Superior temporal gyrus (tissue), 1 donor: Measurements from ENCODE around the gene TCERG1L.
"Not testable (repeated sequence)": the region's sequence is repeated elsewhere in the genome, so short reads cannot be mapped to it uniquely, and the experiment has no call there.

ENCODE experiments used
- DNase-seq: peaks from one replicate; pipeline ENCODE4 v3.0.0-alpha.2; 2016; ENCODE audit errors: extremely low spot score

Gene TCERG1L

DNA sequence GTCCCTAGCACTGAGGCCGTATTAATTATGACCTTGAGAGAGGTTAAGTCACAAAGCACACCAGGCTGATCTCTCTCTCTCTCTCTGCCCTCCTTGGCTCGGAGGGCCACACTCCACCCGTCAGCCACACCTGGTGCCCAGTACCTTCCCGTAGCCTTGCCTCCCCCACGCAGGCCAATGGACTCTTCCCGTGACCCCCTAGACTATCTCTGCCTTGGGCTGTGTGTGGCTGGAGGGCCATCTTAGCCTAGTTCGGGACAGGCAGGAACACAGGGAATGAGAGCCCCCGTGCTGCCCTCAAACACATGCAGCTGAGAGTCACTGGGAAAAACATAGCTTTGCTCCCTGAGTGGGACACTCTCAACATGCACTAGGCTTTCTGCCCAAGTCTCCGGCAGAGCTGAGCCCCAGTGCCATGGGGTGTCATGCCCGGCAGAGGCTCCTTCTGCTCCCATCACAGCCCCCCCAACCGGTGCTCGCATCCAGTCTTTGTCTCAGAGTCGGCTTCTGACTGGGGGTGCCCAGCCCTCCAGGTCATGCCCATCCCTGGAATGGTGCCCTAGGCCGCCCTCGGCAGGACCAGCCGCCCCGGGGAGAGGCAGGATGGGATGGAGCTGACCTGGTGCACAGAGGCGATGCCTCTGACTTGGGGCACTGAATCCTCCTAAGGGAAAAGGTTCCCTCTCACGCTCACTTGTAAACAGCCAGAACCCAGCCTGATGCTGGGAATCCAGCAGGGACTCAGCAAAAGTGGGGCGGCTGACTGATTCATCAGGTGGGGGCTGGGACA, 63.0 kb downstream of the TCERG1L start:
- DNase-seq: no peak

DNA sequence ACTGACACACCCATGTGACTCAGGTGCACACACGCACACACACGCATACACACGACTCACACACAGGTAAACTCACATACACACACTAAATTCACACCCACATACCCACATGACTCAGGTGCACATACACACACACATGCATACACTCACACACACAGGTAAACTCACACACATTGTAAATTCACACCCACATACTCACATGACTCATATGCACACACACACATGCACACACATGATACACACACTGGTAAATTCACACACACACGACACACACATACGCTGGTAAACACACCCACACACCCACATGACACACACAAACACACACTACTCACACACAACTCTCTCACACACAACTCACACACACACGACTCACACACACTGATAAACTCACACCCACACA, 63.6 kb downstream of the TCERG1L start:
- no peak for DNase-seq

DNA sequence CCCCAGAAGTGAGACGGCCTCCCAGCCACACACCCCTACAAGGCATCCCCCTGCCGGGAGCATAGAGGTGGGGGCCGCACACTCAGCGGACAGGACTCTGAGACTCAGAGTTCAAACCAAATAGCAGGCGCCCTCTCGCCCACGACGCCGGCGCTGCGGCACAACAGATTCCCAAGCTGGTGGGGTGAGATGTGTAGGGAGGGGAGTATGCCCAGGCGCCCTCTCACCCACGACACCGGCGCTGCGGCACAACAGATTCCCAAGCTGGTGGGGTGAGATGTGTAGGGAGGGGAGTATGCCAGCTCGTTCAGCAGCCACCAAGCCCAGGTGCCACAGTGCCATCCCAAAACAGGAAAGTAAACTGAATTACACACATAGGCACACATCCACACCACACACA, 64.7 kb downstream of the TCERG1L start:
- no peak for DNase-seq

DNA sequence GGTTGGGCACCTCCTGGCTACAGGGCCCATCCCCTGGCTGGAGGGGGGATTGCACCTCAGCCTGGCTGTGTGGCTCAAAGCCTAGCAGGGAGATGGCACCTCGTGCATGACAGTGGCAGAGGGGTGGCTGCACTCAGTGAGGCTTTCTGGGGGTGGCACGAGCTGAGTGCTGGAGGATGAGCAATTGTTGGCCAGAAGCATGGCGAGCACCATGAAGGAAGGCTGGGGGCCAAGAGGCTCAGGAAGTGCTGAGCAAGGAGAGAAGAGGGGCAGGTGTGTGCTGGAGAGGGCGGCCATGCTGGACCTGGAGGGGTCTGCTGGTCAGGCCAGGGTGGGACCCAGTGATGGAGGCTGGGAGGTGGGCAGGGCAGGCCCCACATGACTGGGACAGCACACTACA, 65.4 kb downstream of the TCERG1L start:
- DNase-seq: no peak

DNA sequence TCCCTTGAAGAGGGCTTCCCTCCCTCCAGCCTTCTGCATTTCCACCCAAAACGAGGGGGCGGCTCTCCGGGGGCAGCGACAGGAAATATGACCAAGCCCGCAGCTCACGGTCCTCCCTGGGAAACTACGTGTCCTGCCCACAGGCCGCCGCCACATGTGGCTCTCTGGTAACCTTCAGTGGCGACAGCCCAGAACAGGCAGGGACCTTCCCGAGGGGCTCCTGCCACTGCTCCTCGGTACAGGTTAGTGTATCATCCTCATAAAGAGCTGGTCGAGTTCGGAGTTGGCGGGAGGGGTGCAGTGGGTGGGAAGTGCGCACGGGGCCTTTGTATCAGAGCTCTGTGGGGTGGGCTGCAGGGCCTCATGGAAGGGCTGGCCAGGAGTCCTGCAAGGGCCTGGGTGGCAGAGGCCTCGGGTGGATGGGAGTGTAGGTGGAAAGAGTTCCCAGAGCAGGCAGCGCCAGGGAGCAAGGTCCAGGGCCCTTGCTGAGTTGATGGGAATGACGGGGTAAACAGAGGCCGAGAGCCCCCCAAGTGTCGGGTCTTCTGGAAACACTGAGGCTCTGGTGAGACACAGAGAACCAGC, 66.0 kb downstream of the TCERG1L start:
- no peak for DNase-seq

DNA sequence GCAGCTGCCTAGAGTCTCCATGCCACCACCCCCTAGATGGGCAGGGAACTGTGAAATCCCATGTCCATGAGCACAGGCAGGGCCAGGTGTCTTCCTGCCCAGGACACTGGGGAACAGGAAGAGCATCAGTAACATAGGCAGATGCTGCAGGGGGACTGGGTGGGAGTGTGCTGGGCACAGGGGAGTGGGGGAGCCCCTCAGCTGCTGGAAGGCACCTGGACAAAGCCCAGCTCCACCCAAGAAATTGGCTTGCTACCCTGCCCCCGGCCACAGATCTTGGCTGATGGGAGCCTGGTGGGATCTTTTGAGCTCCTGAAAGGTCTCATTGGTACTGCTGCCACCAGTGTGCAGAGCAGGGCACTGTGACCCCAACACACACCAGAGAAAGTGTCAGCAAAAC, 66.7 kb downstream of the TCERG1L start:
- DNase-seq: no peak

DNA sequence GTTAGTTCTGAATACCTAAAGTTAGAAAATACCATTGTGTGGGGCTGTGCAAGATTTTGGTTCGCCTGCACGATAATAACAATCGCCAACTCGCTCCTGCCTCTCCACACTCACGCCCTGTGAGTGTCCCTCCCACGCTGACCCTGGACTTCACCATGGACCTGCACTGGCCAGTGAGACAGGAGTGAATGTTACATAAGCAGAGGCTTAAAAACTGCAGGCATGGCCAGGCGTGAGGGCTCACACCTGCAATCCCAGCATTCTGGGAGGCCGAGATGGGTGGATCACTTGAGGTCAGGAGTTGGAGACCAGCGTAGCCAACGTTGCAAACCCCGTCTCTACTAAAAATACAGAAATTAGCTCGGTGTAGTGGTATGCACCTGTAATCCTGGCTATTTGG, 68.4 kb downstream of the TCERG1L start:
- DNase-seq: no peak

DNA sequence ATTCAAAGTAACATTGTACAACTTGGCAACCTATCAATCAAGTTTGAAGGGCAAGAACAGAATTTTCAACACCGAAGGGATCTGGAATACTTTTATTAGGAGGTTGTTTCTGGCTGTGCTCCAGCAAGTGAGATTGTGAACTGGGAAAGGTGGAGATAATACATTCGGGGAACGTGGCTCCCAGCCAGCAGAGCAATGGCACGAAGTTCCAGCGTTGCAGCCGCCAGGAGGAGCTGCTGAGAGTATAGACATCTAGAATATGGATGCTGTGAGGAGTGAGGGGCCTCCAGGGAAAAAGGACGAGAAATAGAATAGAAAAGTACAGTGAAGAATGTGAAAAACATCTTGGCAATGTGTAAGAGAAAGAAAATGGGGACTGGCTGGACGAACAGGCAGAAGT, 69.5 kb downstream of the TCERG1L start:
- peak; percentile 18 for DNase-seq

DNA sequence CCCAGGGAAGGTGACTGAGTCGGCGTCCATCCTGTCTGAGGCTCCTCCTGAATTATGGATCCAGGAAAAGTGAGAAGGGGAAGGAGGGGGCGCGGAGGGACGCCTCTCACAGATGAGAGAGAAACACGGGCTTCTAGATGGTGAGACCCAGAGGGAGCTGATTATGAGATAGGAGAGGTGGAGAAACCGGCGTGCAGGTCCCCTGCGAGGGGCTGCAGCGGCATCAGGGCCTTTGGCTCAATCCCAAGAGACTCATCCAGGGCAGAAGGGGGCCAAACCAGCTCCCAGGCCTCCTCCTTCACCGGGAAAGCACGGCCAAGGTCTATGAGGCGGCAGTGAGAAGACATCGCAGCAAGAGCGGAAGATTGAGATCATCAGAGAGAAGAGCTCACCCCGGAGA, 70.8 kb downstream of the TCERG1L start:
- no peak for DNase-seq

DNA sequence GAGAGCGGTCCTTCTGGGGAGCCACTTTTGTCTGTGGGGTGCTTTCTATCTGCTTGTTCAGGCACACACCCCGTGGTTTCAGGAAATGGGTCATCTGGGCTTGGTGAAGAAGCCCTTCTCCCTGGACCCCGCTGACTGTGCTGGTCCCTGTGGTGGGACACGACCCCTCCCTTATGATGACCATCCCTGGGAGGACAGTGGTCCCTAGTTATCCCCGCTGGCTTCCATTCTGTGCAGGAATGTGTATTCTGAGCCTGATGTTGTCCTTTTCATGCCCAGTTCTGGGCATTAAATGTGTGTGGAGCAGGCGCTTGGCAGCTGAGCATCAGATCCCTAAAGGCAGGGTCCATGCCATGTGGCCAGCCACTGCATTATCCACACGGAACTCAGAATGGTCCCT, 71.6 kb downstream of the TCERG1L start:
- no peak for DNase-seq

DNA sequence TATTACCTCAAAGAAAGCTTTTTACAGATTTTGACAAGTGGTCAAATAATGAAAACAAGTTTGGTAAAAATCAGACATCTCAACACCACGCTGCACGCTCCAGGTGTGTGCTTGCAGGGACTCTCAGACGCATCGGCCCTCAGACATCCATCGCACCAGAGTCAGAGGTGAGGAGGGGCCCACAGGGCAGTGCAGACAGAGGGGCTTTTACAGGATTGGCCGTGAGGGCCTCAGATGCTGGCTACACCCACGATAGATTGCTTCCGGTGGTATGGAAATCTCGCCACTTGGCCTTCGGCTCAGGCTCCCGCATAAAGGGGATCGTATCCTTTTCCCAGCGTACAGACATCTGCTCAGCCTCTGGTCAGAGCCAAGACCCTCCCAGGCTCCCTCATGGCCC, 72.1 kb downstream of the TCERG1L start:
- no peak for DNase-seq

DNA sequence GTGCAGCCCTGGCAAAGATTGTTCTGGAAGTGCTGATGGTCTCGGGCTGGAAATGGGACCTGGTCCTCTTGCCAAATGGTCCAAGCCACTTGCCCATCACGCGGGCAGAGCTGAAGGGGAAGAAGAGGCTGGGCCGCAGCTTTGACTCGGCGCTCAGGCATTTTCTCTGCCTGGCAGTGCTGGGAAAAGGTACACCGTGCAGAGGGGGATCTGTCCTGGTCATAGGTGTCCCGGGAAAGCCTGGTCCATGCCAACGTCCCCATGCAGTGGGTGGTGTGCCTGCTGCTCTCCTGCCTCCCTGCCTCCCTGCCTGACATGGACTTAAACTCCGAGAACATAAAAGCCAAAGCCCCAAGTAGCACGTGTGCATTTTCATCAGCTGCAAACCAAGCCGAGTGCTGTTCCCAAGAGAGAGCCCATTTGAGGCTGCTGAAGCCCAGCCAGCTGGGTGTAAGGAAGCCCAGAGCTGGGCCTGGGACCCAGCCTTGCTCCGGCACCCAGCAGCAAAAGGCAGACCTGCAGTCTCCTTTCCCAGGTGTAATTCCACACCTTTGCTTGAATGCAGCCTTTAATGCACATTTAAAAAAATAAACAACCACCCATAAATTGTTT, 72.7 kb downstream of the TCERG1L start:
- DNase-seq: no peak

DNA sequence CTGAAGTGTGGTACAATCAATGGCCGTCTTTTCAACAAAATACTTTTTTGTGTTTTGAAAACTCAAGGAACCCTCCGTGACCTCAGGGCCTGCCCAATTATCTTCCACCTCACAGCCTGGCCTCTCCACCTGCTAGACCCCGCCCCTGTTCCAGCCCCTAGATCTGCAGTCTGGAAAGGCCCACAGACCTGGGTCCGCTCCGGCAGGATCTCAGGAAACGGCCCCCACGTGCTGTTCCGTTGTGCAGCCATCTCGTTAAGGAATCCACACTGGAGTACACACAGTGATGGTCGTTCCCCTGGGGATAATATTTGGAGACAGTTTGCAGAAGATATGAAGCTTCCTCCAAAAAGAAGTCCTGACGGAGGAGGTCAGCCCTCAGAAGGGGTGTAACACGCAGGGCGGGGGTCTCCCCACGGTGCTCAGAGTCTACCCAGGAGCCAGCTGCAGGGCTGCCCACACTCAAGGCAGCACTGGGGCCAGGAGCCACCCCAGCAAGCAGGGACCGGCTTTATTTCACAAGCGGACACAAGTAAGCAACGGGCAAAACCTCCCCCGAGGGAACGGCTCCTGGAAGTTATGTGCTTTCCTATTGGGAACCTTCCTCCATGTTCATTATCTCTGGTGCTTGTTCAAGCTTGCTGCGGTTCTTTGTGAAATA, 73.4 kb downstream of the TCERG1L start:
- DNase-seq: no peak

DNA sequence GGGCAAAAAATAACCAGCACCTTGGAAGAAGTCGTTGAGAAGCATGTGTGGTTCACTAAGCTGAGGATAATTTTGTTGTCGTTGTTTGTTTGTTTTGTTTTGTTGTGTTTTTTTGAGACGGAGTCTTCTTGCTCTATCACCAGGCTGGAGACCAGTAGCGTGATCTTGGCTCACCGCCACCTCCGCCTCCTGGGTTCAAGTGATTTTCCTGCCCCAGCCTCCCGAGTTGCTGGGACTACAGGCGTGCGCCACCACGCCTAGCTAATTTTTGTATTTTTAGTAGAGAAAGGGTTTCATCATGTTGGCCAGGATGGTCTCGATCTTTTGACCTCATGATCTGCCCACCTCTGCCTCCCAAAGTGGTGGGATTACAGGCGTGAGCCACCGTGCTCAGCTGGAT, 76.9 kb downstream of the TCERG1L start:
- not testable (repeated sequence) for DNase-seq

DNA sequence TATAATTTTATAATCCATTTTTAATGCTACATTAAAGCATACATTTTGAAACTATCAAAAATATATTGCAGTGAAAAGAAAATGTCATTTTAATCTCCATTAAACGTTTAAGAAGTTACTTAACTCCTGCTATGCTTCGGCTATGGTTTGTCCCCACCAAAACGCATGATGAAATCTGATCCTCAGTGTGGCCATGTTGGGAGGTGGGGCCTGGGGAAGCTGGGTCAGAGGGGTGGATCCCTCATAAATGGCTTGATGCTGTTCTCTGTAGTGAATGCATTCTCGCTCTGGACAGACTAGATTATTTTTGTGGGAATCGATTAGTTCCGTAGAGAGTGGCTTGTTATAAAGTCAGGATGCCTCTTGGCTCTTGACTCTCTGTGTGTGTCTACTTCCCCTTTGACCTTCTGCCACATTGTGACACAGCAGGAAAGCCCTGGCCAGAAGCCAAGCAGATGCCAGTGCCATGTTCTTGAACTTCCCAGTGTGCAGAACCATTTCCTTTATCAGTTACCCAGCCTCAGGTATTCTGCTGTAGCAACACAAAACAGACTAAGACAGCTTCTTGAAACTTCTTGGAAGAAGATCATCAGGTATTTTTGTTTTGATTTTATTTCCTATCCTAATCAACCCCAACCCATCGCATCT, 77.8 kb downstream of the TCERG1L start:
- no peak for DNase-seq

DNA sequence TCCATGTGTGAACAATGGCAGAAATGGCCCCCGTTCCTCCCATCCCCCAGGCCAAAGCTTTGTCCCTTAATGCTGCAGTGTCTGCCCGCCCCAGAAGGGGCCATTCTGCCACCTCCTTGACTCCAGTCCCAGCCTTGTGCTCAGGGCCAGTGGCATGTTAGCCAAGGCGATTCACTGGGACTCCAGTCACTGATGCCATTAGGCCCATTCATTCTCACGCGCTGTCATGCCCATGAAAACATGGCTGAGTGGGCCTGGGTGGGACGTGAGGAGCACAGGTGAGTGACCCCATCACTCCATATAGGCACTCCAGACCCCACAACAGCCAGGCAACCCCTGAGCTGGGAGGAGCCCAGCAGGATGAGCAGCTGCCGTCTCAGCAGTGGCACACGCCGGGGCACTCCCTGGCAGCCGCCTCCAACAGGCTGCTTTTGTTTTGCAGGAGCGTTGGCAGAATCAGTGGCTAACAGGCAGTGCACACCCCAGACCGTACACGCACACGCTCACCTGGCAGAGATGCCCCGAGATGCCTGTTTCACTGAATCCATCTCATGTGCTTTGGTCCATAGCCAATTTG, 79.5 kb downstream of the TCERG1L start:
- no peak for DNase-seq

DNA sequence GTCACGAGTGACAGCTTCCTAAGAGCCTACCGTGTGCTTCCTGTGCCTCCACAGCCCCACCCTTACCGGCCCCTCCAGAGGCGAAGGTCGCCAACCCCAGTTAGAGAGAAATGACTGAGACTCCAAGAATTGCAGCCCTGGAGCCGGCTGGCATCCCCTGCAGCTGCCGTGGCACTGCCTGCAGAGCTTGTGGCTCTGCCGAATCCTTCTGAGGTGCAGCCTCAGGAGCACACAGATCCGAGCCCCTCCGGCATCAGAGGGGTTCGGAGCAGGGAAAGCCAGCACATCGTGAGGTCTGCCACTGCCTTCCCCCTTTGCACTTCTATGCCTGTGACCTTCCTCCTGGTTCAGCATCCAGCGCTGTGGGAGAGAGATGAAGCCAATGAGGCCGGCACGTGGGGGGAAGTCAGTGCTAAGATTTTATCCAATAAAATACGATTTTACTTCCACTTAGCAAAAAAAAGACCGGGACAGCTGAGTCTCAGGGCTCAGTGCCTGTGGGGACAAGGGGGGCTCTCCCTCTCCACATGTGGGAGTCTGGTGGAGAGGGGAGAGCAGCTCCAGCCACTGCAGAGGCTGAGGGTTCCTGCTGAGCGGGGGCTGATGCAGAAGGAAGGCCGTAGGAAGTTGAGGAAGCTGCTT, 80.1 kb downstream of the TCERG1L start:
- DNase-seq: no peak

DNA sequence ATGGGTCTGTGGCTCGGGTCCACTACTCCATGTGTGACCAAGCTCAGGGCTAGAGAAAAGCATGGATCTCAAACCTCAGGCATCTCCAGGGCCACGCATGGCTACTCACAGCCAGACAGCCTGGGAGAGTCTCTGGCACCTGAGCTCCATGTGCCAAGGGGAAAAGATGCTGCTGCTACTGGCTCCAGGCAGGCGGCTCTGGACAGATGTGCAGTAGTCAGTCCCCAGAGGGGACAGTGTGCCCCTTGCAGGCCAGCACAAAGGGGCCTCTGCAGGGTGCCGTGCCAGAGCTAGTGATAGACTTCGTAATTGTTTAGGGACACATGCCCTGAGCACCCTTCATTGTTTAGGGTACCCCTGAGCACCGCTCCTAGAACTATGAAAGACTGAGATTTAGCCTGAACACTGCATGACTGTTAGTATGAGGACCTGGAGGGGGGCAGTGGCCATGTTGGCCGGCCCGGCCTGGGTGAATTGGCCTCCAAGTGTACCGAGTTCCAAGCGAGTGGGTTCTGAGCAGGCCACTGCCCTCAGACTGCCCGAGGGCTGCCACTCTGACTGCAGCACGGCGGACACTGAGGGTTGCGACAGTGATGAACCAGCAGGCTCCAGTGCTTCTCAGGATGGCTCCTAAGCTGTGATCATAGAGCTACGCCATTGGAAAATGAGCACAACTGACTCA, 80.7 kb downstream of the TCERG1L start:
- DNase-seq: no peak

DNA sequence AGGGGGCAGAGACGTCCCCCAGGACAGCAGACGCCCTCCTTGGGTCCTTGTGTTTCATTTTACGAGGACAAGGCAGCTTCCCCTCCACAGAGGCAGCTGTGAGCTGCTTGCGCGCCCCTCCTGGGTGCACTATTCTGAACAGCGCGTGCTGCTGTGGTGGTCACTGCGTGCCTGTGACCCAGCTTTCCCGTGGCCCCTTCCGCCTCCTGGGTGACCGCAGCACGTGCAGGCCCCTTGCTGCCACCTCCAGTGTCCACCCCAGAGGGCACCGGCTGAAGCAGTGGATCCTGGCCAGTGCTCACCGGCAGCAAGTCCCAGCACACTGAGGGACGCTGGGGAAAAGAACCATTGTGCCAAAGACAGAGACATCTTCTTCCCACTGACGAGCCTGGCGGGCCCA, 81.4 kb downstream of the TCERG1L start:
- DNase-seq: no peak

DNA sequence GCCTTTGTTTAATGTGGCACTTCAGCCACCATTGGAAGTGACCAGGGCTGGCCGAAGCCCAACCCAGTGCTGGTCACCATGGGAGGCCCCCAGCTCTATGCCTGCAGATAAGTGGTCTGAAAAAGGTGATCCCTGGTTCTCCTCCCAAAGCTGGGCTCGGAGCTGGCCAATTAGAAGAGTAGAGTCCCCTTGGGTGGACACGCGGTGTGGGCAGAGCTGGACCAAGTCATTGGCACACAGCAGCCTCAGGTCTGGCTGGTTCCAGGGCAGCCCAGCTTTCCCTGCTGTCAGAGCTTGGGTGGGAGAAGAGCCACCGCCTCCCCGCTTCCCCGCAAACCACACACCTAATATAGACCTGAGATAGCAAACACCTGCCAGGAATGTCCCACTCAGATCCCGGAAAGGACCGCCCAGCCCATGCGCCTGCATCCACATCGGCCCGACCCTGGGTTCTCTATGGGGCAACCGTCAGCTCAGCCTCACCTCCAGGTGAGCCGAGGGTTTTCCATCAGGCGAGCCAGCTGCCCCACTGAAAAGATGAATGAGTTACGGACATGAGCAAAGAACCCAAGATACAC, 84.3 kb downstream of the TCERG1L start:
- no peak for DNase-seq
